GM12874 (cell line): ENCODE data around the gene AQP2.

Experiments used
- TF ChIP-seq, protein P1 (sequence below): IDR thresholded peaks from 2 replicates; pipeline ENCODE4 v1.5.1; 2011; ENCODE audit warnings: low read depth, mild to moderate bottlenecking, control low read depth, low read length, moderate library complexity; ENCODE audit not compliant: insufficient read depth

AQP2 gene

DNA sequence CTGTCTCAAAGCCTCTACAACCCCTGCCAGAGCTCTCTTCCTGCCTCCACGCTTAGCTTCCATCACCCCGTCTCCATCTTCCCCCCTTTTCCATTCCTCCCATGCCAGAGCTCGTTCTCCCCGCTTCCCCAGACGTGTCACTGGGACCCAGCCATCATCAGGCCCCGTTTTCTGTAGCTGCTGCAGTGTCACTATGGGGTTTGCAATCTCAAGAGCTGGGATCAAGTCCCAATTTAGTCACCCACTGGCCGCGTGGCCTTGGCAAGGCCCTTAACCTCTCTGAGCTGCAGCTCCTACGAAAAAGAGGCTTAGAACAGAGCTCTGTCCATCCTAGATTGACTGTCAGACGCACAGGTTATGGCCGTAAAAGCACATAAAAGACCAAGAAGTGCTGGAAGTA, 45.9 kb upstream of the AQP2 start:
- TF ChIP-seq, protein P1, sequence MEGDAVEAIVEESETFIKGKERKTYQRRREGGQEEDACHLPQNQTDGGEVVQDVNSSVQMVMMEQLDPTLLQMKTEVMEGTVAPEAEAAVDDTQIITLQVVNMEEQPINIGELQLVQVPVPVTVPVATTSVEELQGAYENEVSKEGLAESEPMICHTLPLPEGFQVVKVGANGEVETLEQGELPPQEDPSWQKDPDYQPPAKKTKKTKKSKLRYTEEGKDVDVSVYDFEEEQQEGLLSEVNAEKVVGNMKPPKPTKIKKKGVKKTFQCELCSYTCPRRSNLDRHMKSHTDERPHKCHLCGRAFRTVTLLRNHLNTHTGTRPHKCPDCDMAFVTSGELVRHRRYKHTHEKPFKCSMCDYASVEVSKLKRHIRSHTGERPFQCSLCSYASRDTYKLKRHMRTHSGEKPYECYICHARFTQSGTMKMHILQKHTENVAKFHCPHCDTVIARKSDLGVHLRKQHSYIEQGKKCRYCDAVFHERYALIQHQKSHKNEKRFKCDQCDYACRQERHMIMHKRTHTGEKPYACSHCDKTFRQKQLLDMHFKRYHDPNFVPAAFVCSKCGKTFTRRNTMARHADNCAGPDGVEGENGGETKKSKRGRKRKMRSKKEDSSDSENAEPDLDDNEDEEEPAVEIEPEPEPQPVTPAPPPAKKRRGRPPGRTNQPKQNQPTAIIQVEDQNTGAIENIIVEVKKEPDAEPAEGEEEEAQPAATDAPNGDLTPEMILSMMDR: no peak

DNA sequence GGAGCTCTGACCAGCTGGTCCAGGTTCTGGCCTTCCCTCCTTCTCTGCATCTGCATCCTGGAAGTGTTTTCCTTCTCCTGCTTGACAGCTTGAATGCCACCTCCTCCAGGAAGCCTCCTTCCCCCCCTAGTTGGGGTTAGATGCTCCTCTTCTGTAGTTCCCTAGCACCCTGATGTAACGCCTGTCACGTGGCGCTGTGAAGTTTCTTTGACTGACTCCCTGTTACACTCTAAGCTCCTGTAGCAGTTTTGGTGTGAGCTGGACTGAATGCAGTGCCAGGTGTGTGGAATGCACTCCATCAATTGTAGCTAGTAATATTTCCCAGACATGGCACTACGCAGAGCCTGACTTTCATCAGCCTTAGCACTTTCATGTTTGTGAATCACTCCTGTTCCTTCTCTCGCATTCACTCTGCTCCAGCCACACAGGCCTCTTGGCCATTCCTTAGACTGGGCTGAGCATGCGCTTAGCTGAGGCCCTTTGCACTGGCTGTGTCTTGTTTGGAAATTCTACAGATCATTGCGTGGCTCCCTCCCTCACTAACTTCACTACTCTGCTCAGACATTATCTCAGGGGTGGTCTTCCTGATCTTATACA, 44.7 kb upstream of the AQP2 start:
- TF ChIP-seq, protein P1: no peak

DNA sequence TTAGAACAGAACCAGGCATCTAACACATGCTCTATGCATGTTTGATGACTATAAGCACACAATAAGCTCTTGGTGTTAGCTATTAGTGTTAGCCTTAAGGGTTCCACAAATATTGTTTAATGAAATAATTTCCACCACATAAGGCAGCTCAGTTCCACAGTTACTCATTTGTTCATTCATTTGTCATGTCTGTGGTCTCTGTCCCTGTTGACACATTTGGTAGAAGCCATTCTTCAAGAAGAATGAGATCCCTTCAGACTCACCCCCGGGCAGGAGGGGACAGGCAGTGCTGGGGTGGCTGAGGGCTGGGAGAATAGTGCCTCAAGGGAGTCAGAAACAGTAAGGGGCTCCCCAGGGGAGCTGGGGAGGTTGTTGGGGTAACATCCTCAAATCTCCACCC, 43.2 kb upstream of the AQP2 start:
- TF ChIP-seq, protein P1: no peak

DNA sequence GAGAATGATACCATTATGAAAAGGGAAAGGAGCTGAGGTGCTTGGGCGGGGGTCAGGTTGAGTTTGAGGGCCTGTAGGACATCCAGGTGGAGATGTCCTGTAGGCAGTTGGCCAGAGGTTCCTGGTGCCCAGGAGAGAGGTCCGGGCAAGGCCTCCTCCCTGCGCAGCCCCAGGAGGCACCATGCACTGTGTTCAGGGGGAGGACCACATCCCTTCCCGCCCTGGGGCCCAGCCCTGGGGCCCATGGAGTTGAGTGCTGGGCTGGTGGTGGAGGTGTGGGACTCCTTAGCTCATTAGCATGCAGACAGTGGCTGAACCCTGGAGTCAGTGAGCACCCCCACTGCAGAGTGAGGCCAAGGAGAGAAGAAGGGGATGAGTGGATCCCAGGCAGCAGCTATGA, 41.2 kb upstream of the AQP2 start:
- TF ChIP-seq, protein P1: no peak

DNA sequence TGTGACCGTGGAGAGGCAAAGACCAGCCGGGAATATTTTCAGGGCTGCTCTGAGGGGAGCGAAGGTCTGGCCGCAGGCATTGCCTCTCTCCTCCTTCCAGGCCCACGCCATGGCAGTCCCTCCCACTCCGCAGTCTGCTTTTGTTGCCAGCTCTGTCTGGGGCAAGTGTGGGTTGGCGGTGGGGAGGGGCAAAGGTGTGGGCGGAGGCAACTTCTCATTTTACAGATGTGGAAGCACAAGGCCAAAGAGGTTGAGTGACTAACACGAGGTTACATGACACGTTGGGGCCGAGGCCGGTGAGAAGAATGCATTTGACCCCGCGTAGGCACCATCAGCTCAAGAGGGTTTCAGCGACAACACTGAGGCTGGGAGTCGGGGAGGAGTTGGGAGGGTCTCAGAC, 40.7 kb upstream of the AQP2 start:
- TF ChIP-seq, protein P1: no peak

DNA sequence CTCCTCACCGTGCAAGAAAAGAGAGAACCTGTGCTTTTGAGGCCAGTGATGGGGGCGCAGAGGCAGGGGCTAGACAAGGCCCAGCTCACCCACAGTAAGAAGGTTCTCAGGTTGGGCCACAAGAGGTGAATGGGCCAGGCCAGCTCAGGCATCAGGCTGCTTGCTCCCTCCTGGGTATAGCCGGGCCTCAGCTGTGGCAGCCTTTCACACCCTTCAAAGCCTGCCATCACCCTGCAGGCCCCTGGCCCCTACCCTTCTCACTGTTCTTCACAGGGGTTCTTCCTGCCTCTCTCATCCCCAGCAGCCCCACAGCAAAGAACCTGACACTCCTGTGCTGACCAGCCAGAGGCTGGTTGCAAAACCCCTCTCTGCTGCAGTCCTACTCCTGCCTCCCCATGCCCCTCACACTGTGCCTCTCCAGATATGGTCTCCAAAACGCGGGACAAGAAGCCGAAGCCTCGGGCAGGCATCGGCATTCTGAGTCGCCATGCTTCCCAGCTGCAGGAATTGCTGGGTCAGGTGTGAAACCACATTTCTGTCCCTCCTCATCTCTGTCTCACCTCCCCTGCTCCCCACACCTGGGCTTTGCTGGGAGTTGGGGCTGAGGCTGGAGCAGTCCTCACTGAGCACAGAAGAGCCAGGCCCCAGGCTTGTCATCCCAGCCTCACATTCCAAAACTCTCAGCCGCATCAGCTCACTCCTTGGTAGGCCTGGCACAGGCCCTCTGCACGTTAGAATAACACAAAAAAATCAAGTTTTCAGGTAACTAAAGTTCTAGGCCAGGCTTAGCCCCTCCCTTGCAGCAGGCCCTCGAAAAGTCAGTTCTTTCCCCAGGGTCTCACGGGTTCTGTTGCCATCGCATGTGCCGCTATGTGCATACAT, 40.0 kb upstream of the AQP2 start:
- TF ChIP-seq, protein P1: no peak

DNA sequence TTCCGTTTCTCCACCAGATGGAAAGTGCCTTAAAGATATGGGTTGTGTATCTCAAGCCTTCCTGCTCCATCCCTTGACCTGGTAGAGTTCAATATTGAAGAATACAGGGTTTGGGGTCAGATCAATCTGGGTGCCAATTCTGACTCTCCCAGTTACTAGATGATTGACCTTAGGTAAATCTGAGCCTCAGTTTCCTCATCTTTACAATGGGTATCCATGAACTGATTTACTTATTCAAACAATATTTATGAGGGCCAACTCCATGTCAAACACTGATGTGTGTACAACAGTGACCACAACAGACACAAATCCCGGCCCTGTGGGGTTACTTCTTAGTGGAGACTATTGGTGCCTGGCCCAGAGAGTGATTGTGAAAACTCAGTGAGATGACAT, 39.3 kb upstream of the AQP2 start:
- TF ChIP-seq, protein P1: no peak
